ENCODE data around the gene B3GALNT2. TPM values are rescaled to one million over a fixed set of nuclear protein-coding genes. Genes with fewer than 3 reads are reported as not detected.

B3GALNT2 gene
- total RNA-seq, 3 donors from 2014 or later: 21.4 to 34.8 (median 25.9) TPM

- no peaks in the 10 kb centered on the region for H3K4me1 ChIP-seq
- intact Hi-C loops (cut with DNase I; ENCODE audit: low total_unique reads): no loop called here
- H3K36me3 ChIP-seq: no peaks in the 10 kb centered on the region
- H3K27me3 ChIP-seq: no peaks in the 10 kb centered on the region
- H3K4me3 ChIP-seq: no peak overlapping the region
- peak in 1 of 2 donors; percentile 19 for DNase-seq (ENCODE audit: low spot score in 2 of 2)
- TF ChIP-seq POLR2A (IDR thresholded peaks at IDR 0.05) (no peak), POLR2AphosphoS5 (IDR thresholded peaks at IDR 0.05) (no peak), CTCF (IDR thresholded peaks at IDR 0.05) (no peak)
- H3K9me3 ChIP-seq: no peaks in the 10 kb centered on the region
- no peak overlapping the region for H3K27ac ChIP-seq
Measured at GRCh38 chr1:235525314-235525713, 21.1 kb upstream of the B3GALNT2 start.

- Histone ChIP-seq H3K9me3 (no peaks in the 10 kb centered on the region), H3K27me3 (no peaks in the 10 kb centered on the region), H3K36me3 (no peaks in the 10 kb centered on the region), H3K4me1 (no peaks in the 10 kb centered on the region), H3K4me3 (no peak overlapping the region), H3K27ac (no peak overlapping the region)
- DNase-seq (ENCODE audit: low spot score in 2 of 2): no peak
- TF ChIP-seq POLR2AphosphoS5 (IDR thresholded peaks at IDR 0.05): no peak
- TF ChIP-seq CTCF (IDR thresholded peaks at IDR 0.05): no peak
- no peak for TF ChIP-seq POLR2A (IDR thresholded peaks at IDR 0.05)
- intact Hi-C loops (cut with DNase I; ENCODE audit: low total_unique reads): no loop called here
Measured at GRCh38 chr1:235516862-235517446, 12.7 kb upstream of the B3GALNT2 start.

- H3K4me3 ChIP-seq: no peak overlapping the region
- H3K9me3 ChIP-seq: no peaks in the 10 kb centered on the region
- DNase-seq (ENCODE audit: low spot score in 2 of 2): no peak
- H3K27ac ChIP-seq: no peak overlapping the region
- H3K27me3 ChIP-seq: no peaks in the 10 kb centered on the region
- no peaks in the 10 kb centered on the region for H3K4me1 ChIP-seq
- intact Hi-C loops (cut with DNase I; ENCODE audit: low total_unique reads): no loop called here
- no peaks in the 10 kb centered on the region for H3K36me3 ChIP-seq
- TF ChIP-seq POLR2AphosphoS5 (IDR thresholded peaks at IDR 0.05) (no peak), POLR2A (IDR thresholded peaks at IDR 0.05) (no peak), CTCF (IDR thresholded peaks at IDR 0.05) (no peak)
Measured at GRCh38 chr1:235515844-235516512, 11.7 kb upstream of the B3GALNT2 start.

GRCh38 chr1:235513495-235514366 is 9.5 kb upstream of the B3GALNT2 start:
- no peaks in the 10 kb centered on the region for H3K27me3 ChIP-seq
- no peak for DNase-seq (ENCODE audit: low spot score in 2 of 2)
- H3K4me3 ChIP-seq: no peak overlapping the region
- TF ChIP-seq POLR2AphosphoS5 (IDR thresholded peaks at IDR 0.05): no peak
- TF ChIP-seq CTCF (IDR thresholded peaks at IDR 0.05): peak; percentile 68 to 82 (median 75)
- TF ChIP-seq POLR2A (IDR thresholded peaks at IDR 0.05): no peak
- intact Hi-C loops (cut with DNase I; ENCODE audit: low total_unique reads): no loop called here
- H3K27ac ChIP-seq: no peak overlapping the region
- H3K36me3 ChIP-seq: no peaks in the 10 kb centered on the region
- no peaks in the 10 kb centered on the region for H3K9me3 ChIP-seq
- H3K4me1 ChIP-seq: no peaks in the 10 kb centered on the region

Data from breast epithelium (tissue), 4 donors.